Measurements from ENCODE around the gene ZBTB49.
"Not testable (repeated sequence)": the region's sequence is repeated elsewhere in the genome, so short reads cannot be mapped to it uniquely, and the experiment has no call there.

The ZBTB49 gene

DNA sequence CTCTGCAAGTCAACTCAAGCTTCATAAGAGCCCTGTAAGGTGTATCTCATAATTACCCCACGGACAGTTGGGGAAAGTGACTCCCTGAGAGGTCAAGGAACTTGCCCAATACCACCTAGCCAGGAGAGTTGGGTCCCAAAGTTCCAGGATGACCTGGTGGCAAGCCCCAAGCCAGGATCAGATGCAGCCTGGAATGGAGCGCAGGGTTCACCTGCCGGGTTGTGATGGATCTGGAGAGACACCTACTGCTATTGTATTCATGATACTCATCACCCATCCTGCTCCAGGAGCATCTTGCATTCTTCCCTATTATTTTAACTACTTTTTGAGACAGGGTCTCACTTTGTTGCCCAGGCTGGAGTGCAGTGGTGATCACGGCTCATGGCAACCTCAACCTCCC, 36.1 kb downstream of the ZBTB49 start:
- DNase-seq (ENCODE audit: low spot score) = no peak

DNA sequence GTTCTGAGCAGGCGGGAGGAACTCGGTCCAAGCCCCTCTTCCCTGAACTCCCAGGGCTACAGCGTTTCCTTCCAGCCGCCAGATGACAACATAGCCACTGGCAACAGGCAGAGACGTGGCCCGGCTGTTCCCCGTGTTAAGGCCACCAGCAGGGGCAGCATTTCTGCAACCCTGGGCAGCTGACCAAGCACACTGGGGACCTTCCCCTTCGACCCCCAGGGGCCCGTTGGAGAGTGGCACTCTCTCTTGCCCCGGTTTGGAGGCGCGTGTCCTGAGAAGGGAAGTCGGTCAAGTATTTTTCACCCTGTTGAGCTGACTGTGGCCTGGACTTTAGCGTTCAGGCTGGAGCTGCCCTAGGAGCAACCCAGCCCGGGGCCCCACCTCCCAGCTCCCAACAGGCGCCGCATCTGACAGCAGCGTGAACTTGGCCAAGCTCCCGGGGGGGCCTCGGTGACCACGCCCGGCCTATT, 37.6 kb downstream of the ZBTB49 start:
- DNase-seq (ENCODE audit: low spot score) = no peak

DNA sequence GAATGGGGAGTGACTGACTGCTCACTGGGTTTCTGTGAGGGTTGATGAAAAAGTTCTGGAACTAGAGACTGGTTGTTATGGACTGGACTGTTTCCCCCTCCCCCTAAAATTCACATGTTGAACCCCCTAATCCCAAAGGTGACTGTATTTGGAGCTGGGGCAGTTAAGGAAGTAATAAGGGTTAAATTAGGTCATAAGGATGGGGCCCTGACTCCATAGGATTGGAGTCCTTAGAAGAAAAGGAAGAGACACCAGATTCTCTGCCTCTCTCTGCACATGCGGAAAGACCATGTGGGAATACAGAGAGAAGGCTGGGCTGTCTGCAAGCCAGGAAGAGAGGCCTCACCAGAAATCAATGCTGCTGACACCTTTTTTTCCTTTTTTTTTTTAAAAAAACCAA, 38.2 kb downstream of the ZBTB49 start:
- DNase-seq (ENCODE audit: low spot score) = no peak

DNA sequence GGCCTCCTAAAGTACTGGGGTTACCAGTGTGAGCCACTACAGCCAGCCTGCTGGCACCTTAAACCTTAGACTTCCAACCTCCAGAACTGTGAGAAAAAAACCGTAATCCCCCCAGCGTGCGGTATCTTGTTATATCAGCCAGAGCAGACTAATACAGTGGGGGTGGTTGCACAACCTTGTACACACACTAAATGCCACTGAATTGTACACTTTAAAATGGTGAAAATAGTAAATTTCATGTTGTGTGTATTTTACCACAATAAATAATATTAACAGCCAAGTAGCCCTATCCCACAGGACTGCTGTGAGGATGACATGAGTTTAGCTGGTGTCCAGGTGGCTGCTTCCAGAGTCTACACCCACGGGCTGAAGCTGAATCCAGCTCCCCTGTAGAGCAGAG, 38.8 kb downstream of the ZBTB49 start:
- no peak for DNase-seq (ENCODE audit: low spot score)

DNA sequence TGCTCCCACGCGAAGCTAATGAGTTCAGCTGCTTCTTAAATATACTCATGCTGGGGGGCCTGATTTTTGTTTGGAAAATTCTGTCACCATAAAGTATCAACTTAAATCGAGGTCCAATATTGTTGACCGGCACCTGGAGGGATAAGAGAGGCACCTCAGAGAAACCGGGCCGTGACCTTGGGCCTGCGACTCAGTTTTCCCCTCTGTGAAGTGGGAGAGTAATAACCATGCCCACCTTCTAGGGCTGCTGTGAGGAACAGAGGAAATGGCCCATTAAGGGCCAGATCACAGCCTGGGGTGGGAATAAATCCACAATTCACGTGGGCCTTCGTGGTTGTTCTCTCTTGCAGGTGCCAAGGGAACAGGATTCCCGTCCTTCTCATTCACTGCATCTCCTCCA, 39.4 kb downstream of the ZBTB49 start:
- DNase-seq (ENCODE audit: low spot score) = no peak

DNA sequence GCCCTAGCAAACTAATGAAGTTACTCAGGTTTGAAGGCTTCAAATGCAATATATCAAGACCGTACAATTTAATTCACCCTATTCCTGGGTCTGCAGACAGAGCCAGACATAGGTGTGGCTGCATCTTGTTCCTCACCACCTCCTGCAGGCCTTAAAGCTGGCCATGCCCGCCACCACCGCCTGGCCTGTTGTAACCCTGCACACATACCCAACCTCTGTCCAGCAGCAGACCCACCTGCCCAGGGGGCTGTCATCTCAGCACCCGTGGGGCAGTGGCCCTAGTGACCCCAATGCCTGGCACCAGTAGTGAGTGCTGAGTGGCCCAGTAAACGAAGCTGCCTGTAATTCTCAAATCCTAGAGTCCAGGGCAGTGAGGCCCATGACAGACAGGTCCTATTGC, 40.7 kb downstream of the ZBTB49 start:
- DNase-seq (ENCODE audit: low spot score) = no peak

DNA sequence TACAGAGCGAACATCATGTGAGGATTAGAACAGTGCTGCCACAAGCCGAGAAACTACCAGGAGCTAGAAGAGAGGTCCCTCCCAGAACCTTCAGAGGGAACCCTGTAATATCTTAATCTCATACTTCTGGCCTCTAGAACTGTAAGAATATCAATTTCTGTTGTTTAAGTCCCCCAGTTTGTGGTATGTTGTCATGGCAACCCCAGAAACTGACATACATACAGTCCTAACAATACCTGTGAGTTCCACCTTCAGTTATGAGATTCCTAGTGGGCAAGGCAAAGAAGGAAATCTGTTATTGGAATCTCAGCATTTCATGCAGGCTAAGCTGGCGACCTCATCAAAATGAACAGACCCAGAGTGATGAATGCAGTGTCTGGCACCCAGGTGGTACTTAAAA, 42.5 kb downstream of the ZBTB49 start:
- DNase-seq (ENCODE audit: low spot score) = no peak

DNA sequence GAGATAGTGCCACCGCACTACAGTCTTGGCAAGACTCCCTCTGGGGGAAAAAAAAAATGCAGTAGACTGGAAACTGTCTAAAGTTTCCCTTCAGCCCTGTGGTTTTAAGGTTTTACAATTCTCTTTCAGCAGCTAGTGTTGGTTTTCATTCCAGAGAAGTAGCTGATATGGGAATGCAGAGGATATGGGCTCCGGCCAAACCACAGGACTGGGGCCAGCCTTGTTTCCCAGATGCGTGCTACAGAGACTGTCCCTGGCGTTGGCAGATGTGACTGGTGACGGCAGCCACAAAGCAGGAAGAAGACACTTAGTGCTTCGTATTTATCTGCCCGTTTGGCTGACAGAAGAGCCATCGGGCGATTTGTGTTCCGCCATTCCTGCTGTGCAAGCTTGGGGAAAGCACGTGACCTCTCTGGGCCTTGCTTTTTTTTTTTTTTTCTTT, 43.2 kb downstream of the ZBTB49 start:
- no peak for DNase-seq (ENCODE audit: low spot score)

DNA sequence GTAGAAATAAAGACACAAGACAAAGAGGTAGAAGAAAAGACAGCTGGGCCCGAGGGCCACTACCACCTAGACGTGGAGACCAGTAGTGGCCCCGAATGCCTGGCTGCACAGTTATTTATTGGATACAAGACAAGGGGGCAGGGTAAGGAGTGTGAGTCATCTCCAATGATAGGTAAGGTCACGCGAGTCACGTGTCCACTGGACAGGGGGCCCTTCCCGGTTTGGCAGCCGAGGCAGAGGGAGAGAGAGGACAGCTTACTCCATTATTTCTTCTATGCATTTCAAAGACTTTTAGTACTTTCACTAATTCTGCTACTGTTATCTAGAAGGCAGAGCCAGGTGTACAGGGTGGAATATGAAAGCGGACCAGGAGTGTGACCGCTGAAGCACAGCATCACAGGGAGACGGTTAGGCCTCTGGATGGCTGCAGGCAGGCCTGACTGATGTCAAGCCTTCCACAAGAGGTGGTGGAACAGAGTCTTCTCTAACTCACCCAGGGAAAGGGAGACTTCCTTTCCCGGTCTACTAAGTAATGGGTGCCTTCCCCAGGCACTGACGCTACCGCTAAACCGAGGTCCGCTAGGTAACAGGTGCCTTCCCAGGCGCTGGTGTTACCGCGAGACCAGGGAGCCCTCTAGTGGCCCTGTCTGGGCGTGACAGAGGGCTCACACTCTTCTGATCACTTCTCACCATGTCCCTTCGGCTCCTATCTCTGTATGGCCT, 44.9 kb downstream of the ZBTB49 start:
- DNase-seq (ENCODE audit: low spot score) = peak; percentile 76

DNA sequence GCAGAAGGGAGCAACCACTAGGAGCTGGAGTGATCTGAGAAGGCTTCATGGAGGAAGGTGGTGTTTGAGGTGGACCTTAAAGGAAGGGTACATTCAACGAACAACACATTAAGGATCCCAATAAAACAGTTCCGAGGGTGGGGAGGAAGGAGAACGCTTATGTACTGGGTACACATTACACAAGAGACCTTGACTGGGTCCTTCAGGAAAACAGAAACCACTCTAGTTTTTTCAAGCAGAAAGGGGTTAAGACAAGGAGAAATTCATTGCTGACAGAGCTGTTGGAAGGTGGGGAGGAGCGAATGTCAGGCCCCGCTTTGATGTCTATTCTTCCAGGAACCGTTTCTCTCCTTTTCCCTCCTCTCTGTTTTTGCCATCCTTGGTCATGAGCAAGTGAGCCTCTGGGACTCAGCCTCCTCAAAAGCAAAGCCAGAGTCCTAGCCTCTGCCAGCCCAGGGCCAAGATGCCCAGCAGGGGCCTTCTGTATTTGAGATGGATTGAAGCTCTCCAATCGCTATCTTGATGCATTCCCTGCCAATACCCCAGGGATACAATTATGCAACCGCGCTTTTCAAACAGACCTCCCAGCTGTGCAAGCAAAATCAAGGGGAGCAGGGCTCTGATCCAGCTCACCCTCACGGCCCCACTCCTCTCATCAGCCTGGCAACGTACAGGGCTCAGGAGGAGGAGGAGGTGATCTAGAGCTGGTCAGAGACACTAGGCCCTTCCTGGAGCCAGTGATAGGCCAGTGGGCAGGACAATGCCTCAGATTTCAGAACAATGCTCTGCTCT, 48.4 kb downstream of the ZBTB49 start:
- DNase-seq (ENCODE audit: low spot score) = no peak

DNA sequence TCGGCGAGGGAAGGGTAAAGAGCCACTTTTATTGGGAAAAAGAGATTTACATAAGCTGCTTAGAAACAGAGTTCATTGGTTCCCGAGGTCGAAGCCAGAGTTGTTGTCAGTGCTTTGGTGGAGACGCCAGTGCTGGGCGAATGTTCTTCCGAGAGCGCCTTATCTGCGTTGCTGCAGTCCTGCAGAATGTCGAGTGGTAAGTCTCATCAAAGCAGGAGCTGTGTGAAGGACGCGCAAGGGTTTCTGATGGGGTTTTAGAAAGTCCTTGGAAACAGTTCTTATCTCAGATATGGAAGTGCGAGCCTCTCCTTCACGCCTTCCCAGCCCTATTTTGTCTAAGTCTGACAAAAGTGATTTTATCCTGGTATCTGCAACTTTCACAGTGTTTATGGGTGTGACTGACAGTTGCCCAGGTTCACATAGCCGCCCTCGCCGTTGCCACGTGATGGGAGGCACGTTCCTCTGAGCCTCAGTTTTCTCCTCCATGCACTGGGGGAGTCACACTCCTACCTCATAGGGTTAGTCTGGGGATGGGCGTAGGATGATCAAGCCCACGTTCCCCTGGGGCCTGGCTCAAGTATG, 49.5 kb downstream of the ZBTB49 start:
- no peak for DNase-seq (ENCODE audit: low spot score)

DNA sequence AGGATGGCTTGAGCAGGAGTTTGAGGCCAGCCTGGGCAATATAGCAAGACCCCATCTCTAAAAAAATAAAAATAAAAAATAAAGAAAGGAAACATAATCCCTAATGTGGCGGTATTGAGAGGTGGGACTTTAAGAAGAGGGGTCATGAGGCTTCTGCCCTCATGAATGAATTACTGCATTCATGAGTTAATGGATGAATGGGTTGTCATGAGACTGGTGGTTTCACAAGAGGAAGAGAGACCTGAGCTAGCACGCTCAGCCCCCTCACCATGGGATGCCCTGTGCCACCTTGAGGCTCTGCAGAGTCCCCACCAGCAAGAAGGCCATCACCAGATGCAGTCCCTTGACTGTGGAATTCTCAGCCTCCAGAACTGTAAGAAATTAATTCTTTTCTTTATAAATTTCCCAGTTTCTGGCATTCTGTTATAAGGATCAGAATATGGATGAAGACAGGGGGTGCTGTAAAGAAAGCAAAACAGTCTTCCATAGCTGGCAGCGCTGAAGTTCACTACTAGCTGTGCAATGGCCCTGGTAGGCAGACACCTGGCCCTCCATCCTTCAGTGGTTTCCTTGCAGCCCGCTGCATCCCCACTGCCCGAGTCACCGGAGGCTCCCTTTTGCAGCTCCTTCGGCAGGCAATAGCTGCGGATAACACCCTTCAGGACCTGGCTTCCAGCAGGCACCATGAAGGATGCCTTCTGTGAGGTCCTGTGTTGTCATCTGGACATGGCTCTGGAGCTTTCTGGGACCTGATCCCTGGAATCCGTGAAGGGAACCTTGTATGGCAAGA, 52.0 kb downstream of the ZBTB49 start:
- no peak for DNase-seq (ENCODE audit: low spot score)

DNA sequence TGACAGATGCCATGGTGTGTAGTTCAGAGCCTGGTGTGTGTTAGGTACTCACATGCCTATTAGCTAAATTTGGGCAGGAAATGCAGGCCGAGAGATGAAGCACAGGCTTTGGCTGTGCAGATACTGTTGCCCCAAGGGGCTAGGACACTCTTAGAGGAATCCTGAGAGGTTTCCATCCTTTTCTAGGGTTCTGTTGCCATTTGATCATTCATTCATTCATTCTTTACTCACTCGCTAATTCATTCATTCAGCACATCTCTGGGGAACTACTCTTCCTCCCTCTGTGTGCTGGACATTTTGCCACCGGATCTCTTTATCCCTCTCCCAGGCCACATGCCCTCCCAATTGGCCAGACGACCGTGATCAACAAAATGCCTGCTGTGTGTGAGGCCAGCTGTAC, 53.0 kb downstream of the ZBTB49 start:
- DNase-seq (ENCODE audit: low spot score) = no peak

DNA sequence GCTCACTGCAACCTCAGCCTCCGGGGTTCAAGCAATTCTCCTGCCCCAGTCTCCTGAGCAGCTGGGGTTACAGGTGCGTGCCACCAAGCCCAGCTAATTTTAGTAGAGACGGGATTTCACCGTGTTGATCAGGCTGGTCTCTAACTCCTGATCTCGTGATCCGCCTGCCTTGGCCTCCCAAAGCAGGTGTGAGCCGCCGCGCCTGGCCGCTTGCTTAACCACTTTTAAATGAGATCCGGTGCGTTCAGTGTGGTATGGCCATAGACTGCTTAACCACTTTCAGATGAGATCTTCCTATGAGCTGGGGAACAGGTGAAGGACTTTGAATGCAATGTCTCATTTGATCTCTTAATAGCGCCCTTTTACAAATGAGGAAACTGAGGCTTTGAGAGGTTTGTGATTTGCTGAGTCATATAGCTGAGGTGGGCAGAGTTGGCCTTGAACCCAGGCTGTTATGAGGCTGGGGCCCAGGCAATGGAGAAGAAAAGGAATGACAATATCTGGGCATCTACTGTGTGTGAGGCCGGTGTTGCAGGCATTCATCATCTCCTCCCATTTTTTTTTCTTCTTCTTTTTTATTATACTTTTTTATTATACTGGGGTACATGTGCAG, 55.0 kb downstream of the ZBTB49 start:
- DNase-seq (ENCODE audit: low spot score) = no peak

DNA sequence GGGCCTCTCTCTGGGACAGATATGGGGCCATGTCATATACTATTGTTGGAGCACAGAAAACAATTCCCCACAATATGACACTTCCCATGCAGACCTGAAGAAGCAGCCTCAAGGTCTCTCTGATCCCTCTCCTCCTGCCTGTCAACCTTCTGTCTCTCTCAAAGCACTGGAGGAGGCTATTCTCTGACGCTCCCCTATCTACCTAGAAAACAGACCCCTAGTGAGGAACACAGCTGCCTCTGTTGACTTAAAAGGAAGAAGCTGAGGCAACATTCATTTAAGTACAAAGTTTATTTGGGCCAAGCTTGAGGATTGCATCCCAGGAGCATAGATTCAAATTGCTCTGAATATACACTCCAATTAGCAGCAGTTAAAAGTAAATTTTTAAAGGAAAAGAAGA, 57.5 kb downstream of the ZBTB49 start:
- no peak for DNase-seq (ENCODE audit: low spot score)

DNA sequence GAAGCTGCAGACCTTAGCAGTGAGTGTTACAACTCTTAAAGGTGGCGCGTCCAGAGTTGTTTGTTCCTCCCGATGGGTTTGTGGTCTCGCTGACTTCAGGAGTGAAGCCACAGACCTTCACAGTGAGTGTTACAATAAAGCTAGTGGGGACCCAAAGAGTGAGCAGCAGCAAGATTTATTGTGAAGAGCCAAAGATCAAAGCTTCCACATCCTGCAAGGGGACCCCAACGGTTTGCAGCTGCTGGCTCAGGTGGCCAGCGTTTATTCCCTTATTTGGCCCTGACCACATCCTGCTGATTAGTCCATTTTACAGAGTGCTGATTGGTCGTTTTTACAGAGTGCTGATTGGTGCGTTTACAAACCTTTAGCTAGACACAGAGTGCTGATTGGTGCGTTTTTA, 58.5 kb downstream of the ZBTB49 start:
- DNase-seq (ENCODE audit: low spot score) = not testable (repeated sequence)

DNA sequence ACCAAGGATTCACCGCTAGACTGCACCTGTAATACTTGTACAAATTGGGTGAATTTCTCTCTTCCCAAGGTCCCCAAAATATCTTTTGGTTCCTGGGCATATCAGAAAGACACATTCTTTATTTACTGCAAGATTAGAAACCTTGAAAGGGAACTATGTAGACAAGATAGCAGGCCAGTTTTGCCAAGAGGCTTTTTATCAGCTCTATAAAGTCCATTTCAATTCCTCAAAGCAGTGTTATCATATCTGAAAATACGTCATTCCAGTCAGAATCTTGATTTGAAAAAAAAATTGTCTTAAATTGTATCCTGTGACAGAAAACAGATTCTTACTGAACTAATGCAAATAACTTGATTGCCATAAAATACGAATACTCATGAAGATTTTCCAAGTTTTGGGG, 59.8 kb downstream of the ZBTB49 start:
- no peak for DNase-seq (ENCODE audit: low spot score)

DNA sequence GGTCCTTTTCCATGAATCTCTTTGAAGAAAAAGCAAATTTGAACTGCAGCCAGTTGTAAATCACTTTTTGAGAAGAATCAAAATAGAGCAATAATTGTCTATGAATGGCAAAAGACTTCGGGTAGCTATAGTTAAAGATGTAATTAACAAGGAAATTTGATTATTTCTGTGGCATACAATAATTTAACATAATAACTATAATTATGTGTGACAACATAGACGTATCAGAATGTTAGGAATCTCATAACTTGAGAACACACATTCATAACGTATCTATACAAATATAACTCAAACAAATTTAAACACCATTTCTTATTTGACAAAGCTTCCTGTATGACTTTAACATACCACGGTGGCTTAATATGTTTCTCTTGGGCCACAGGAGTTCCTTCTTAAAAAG, 60.9 kb downstream of the ZBTB49 start:
- no peak for DNase-seq (ENCODE audit: low spot score)

DNA sequence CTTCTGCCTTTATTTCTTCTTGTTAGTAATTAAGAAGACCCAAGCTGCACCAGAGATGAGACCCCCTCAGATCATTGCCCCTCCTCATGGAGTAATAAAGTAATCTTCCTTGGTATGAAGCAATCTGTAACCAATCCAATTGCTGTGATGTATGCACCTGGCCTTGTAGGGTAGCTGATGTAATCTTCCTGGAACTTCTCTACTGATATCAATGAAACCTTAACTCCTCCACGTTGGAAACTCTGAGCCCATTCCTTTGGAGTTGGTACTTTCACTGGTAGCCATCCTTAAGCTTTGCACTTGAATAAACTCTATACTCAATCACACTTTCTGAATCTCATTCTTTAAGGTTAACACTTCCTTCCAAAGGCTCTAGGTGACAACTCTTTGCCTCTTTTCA, 65.3 kb downstream of the ZBTB49 start:
- DNase-seq (ENCODE audit: low spot score) = no peak

DNA sequence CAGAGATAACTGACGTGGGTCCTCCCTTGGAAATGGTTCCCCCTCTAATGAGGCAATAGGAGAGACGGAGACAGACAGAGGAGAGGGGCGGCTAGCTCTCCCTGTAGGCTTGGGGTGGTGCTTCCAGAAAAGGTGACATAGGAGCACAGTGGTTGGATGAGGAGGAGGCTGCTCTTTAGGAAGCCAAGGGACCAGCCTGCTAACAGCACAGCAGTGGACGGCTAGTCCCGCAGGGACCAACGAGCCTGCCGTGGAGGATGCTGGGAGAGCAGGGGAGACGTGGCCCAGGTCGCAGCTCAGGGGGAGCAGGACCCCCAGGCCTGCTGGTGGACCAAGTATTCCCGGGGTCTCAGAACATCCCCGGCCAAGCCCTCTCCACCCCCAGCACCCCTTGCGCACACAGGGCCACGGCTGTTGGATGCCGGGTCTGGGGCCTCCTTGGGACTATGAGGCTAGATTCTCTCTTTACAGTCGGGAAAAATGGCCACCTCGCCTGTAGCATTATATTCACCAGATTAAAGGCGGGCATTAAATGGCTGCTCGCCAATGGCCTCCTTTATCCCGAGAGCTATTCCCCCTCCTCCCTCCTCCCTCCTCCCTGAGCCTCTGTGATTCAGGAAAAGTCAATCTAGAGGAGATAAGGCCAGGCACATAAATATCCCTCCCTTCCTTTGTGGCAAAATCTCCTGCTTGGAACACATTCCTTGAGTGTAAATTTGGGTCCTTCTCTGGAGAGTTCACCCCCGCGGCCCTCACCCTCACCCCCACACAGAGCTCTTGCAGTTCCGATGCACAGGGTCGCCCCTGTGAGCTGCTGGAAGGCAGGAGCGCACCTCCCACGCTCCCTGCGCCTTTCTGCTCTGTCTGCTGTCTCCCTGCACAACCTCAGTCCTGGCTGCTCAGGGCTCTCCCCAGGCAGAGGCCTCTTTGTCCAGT, 66.3 kb downstream of the ZBTB49 start:
- DNase-seq (ENCODE audit: low spot score) = no peak

All from activated CD4-positive, alpha-beta T cell treated with anti-CD3 and anti-CD28 coated beads, Interleukin-2, Interleukin-4, amounts not matched to agents 100 ng/mL and 50 ng/mL, durations not matched to agents 16 hours and 8 hours (primary cell).